ENCODE measurements around the gene IL13RA1.

- TF ChIP-seq GLIS3 (CRISPR knock-in tag; IDR thresholded peaks at IDR 0.05) (no peak), ZFP3 (CRISPR knock-in tag; IDR thresholded peaks at IDR 0.05) (no peak), CSRNP3 (CRISPR knock-in tag; IDR thresholded peaks at IDR 0.05) (no peak), RARB (CRISPR knock-in tag; IDR thresholded peaks at IDR 0.05) (no peak), POU6F1 (CRISPR knock-in tag; IDR thresholded peaks at IDR 0.05; ENCODE audit: borderline replicate concordance, low read depth) (no peak), PATZ1 (CRISPR knock-in tag; IDR thresholded peaks at IDR 0.05; ENCODE audit: borderline replicate concordance) (no peak), ARNTL (CRISPR knock-in tag; IDR thresholded peaks at IDR 0.05; ENCODE audit: borderline replicate concordance, low read depth) (no peak), TSHZ2 (CRISPR knock-in tag; IDR thresholded peaks at IDR 0.05) (no peak), OSR1 (CRISPR knock-in tag; IDR thresholded peaks at IDR 0.05) (no peak), ZFP30 (CRISPR knock-in tag; IDR thresholded peaks at IDR 0.05) (no peak), TCF4 (CRISPR knock-in tag; IDR thresholded peaks at IDR 0.05; ENCODE audit: borderline replicate concordance) (no peak), ZC3H10 (CRISPR knock-in tag; IDR thresholded peaks at IDR 0.05) (no peak), PPARA (CRISPR knock-in tag; IDR thresholded peaks at IDR 0.05; ENCODE audit: borderline replicate concordance) (no peak)
Observed at GRCh38 chrX:118702741-118703140, 24.7 kb upstream of the IL13RA1 start.

Measured in SK-N-SH treated with all-trans-retinoic acid at 6 μM for 48 hours (cell line).